Prostate gland (tissue), 2 donors: ENCODE results near the gene UVSSA. TPM values are rescaled to one million over a fixed set of nuclear protein-coding genes. Genes with fewer than 3 reads are reported as not detected.
"Not testable (repeated sequence)": the region's sequence is repeated elsewhere in the genome, so short reads cannot be mapped to it uniquely, and the experiment has no call there.

Experiments
- DNase-seq: peaks from one replicate; pipeline ENCODE4 v3.0.0-alpha.2; 2019; ENCODE audit warnings: low spot score
- H3K27ac ChIP-seq, 2 donors: fragments of 200-600 bp; sonication (generic); 2 replicates each; pipeline ENCODE4 v1.5.1; 2017 to 2019
- H3K27me3 ChIP-seq: fragments of 200-600 bp; sonication (generic); replicated peaks from 2 replicates; pipeline ENCODE4 v1.5.1; 2019; ENCODE audit not compliant: insufficient read depth
- H3K36me3 ChIP-seq, 2 donors: fragments of 200-600 bp; sonication (generic); 1 replicate in 1 of 2; 2 replicates in 1 of 2; pipeline versions ENCODE4 v1.5.1 to v1.8.1; 2017 to 2019
- H3K4me1 ChIP-seq: fragments of 200-600 bp; sonication (generic); replicated peaks from 2 replicates; pipeline ENCODE4 v1.5.1; 2019
- H3K4me3 ChIP-seq, 2 donors: fragments of 200-600 bp; sonication (generic); 2 replicates each; pipeline ENCODE4 v1.5.1; 2017 to 2019
- H3K9me3 ChIP-seq: fragments of 200-600 bp; sonication (generic); 2 replicates; pipeline ENCODE4 v1.5.1; 2017
- CTCF ChIP-seq, 4 experiments: fragments of 200-600 bp in 2 of 4; fragments of 450-650 bp in 2 of 4; sonication (generic) in 2 of 4; IDR thresholded peaks; 1 replicate in 3 of 4; 2 replicates in 1 of 4; pipeline ENCODE4 v1.5.1; 2016 to 2019; ENCODE audit warnings: antibody characterized with exemption in 4 of 4, mild to moderate bottlenecking in 2 of 4, moderate library complexity in 2 of 4
- POLR2A ChIP-seq: fragments of 450-650 bp; IDR thresholded peaks from one replicate; pipeline ENCODE4 v1.6.1; 2016; ENCODE audit warnings: antibody characterized with exemption, mild to moderate bottlenecking
- POLR2AphosphoS5 ChIP-seq: sonication (generic); formaldehyde crosslinking; IDR thresholded peaks from one replicate; pipeline ENCODE4 v1.6.1; 2017; ENCODE audit warnings: antibody characterized with exemption
- WGBS: methylation state at CpG from one replicate; pipeline ENCODE4 v1.1.5; 2018; 5-methylcytosine and 5-hydroxymethylcytosine counted together
- intact Hi-C: fragments of 100-400 bp; cut with DNase I; formaldehyde crosslinking; loops from one replicate; pipeline ENCODE4 v1.14.2; 2022
- total RNA-seq, 2 donors: library from RNA; depleted of rRNA; stranded (reverse); fragments of >200 nt; gene quantifications; one replicate each; pipeline ENCODE4 v1.1.0, GENCODE V29; 2016

UVSSA gene
- total RNA-seq, 2 donors from 2014 or later, result 20.8 to 47.9 TPM

- H3K27me3 ChIP-seq, result no peaks in the 10 kb centered on the region
- 73% methylated on average over 18 of the region's 18 CpGs for WGBS
- no peaks in the 10 kb centered on the region for H3K4me1 ChIP-seq
- no peak overlapping the region for H3K4me3 ChIP-seq
- no peaks in the 10 kb centered on the region for H3K9me3 ChIP-seq
- no peaks in the 10 kb centered on the region for H3K36me3 ChIP-seq
- DNase-seq, result no peak
- H3K27ac ChIP-seq, result no peak overlapping the region
- TF ChIP-seq CTCF (IDR thresholded peaks at IDR 0.05), result no peak
- TF ChIP-seq POLR2AphosphoS5, result no peak
- TF ChIP-seq POLR2A, result no peak
- intact Hi-C loops, result no loop called here
Measured at GRCh38 chr4:1369091-1369450, 22.1 kb downstream of the UVSSA start.

- Histone ChIP-seq H3K4me3 (no peak overlapping the region), H3K36me3 (no peaks in the 10 kb centered on the region), H3K4me1 (no peaks in the 10 kb centered on the region), H3K27ac (no peak overlapping the region), H3K9me3 (no peaks in the 10 kb centered on the region), H3K27me3 (no peaks in the 10 kb centered on the region)
- TF ChIP-seq POLR2A, result no peak
- no peak for TF ChIP-seq CTCF (IDR thresholded peaks at IDR 0.05)
- TF ChIP-seq POLR2AphosphoS5, result no peak
- DNase-seq, result no peak
- intact Hi-C loops, result no loop called here
- 69% methylated on average over 22 of the region's 22 CpGs for WGBS
Measured at GRCh38 chr4:1369479-1370079, 22.6 kb downstream of the UVSSA start.

GRCh38 chr4:1370321-1371124, 23.5 kb downstream of the UVSSA start:
- H3K9me3 ChIP-seq, result no peaks in the 10 kb centered on the region
- no peak for DNase-seq
- no peaks in the 10 kb centered on the region for H3K27me3 ChIP-seq
- H3K4me1 ChIP-seq, result no peaks in the 10 kb centered on the region
- no peak overlapping the region for H3K4me3 ChIP-seq
- no peak overlapping the region for H3K27ac ChIP-seq
- no peaks in the 10 kb centered on the region for H3K36me3 ChIP-seq
- no peak for TF ChIP-seq POLR2A
- no peak for TF ChIP-seq CTCF (IDR thresholded peaks at IDR 0.05)
- TF ChIP-seq POLR2AphosphoS5, result no peak
- intact Hi-C loops, result no loop called here
- 92% methylated on average over 29 of the region's 29 CpGs for WGBS

- no peak overlapping the region for H3K27ac ChIP-seq
- H3K36me3 ChIP-seq, result peaks cover 0 to under 1% of the 10 kb centered on the region in 2 donors
- no peaks in the 10 kb centered on the region for H3K27me3 ChIP-seq
- no peaks in the 10 kb centered on the region for H3K9me3 ChIP-seq
- TF ChIP-seq POLR2AphosphoS5, result no peak
- no peak for TF ChIP-seq POLR2A
- no peak for TF ChIP-seq CTCF (IDR thresholded peaks at IDR 0.05)
- intact Hi-C loops, result no loop called here
- H3K4me3 ChIP-seq, result no peak overlapping the region
- 93% methylated on average over 28 of the region's 28 CpGs for WGBS
- H3K4me1 ChIP-seq, result no peaks in the 10 kb centered on the region
- DNase-seq, result no peak
Measured at GRCh38 chr4:1371176-1372165, 24.5 kb downstream of the UVSSA start.

- H3K36me3 ChIP-seq, H3K27ac ChIP-seq, H3K4me1 ChIP-seq, DNase-seq, H3K9me3 ChIP-seq, H3K4me3 ChIP-seq, H3K27me3 ChIP-seq, intact Hi-C loops: not testable (repeated sequence)
- 91% methylated on average over 22 of the region's 22 CpGs for WGBS
Measured at GRCh38 chr4:1372576-1372975, 25.6 kb downstream of the UVSSA start.
